Measurements from ENCODE around the gene FARS2. TPM values are rescaled to one million over a fixed set of nuclear protein-coding genes. Genes with fewer than 3 reads are reported as not detected.

Gene FARS2
- total RNA-seq, 1 experiment from 2014 or later, result 13.8 TPM

DNA sequence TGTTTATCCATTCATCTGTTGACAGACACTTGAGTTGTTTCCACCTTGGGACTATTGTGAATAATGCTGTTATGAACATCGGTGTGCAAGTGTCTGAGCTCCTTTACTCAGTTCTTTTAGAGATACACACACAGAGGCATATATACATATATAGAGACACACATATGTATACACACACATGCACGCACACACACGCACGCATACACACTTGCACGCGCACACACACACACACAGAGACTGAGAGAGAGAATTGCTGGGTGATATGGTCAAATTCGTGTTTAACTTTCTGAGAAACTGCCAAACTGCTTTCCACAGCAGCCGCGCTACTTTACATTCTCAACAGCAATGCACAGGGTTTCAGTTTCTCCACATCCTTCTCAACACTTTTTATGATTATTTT, 273.3 kb downstream of the FARS2 start:
- Histone ChIP-seq H3K27me3 (ENCODE audit: insufficient read depth, low read length) (no peaks in the 10 kb centered on the region), H3K4me2 (ENCODE audit: low read length) (no peak overlapping the region), H3K27ac (ENCODE audit: low read depth, low read length) (no peak overlapping the region), H3K36me3 (ENCODE audit: control insufficient read depth in 1 of 2, insufficient read depth in 2 of 2, low read length in 2 of 2) (no peaks in the 10 kb centered on the region), H2AFZ (ENCODE audit: low read depth, low read length, poor library complexity, severe bottlenecking) (no peak overlapping the region), H3K9ac (ENCODE audit: low read length) (no peak overlapping the region), H3K4me1 (ENCODE audit: control insufficient read depth in 1 of 2, insufficient read depth in 2 of 2, low read length in 2 of 2) (no peaks in the 10 kb centered on the region), H3K9me3 (ENCODE audit: control insufficient read depth in 1 of 2, insufficient read depth in 1 of 2, low read depth in 1 of 2, low read length in 2 of 2) (no peaks in the 10 kb centered on the region), H4K20me1 (ENCODE audit: insufficient read depth) (no peaks in the 10 kb centered on the region), H3K4me3 (replicated peaks in 1 of 2; ENCODE audit: low read depth in 1 of 2, low read length in 2 of 2) (no peak overlapping the region), H3K79me2 (ENCODE audit: insufficient read depth, low read length) (no peaks in the 10 kb centered on the region), H3K9me2 (ENCODE audit: insufficient read depth) (no peaks in the 10 kb centered on the region)
- ChIA-PET POLR2A (no interaction called here), RAD21 (ENCODE audit: low non-redundant PET in 1 of 2, low total read pairs in 2 of 2, uncharacterized antibody in 2 of 2, unreplicated experiment in 2 of 2) (no interaction called here), CTCF (no interaction called here)
- DNase-seq (ENCODE audit: low read depth, low spot score) (no peak), ATAC-seq (no peak)
- no TSS peak for BruUV-seq (replicated peaks)
- TF ChIP-seq EZH2 (IDR thresholded peaks at IDR 0.05), result no peak
- TF ChIP-seq ZFX (IDR thresholded peaks at IDR 0.05), result no peak
- no peak for TF ChIP-seq JUND (IDR thresholded peaks at IDR 0.05)
- TF ChIP-seq POLR2A (IDR thresholded peaks at IDR 0.05; ENCODE audit: borderline replicate concordance, extremely low read depth, insufficient read depth, insufficient read length), result no peak
- TF ChIP-seq EGR1 (IDR thresholded peaks at IDR 0.05; ENCODE audit: low read depth), result no peak
- intact Hi-C loops (cut with micrococcal nuclease), result no loop called here

DNA sequence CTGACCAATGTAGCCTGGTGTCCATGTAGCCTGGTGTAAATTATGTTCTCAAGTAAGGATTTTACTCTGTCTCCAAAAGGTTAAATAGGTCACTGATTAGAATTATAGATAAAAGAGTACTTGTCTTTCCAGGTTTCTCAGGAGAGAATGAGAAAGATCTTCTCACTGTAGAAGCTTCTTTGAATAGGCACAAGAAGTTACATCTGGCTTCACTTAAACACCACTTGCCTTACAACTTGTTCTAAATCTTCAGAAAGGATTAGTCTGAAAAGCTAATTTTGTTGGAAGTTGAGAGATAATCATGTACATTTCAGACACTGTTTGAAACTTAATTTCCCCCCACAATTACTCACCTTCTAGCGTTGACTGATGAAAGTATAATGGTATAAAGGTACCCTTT, 275.3 kb downstream of the FARS2 start:
- RAD21 ChIA-PET (ENCODE audit: low non-redundant PET in 1 of 2, low total read pairs in 2 of 2, uncharacterized antibody in 2 of 2, unreplicated experiment in 2 of 2), result no interaction called here

More for the DNA sequence above, 275.3 kb downstream of the FARS2 start:
- no peak overlapping the region for H3K9ac ChIP-seq (ENCODE audit: low read length)
- ChIA-PET POLR2A (no interaction called here), CTCF (interaction anchor here (0.7 kb wide), 1 partner anchor 65 kb away, joined by 3 read pairs; no protein-coding TSS in a partner anchor)
- H3K27me3 ChIP-seq (ENCODE audit: insufficient read depth, low read length), result no peaks in the 10 kb centered on the region
- H3K27ac ChIP-seq (ENCODE audit: low read depth, low read length), result no peak overlapping the region
- H3K4me2 ChIP-seq (ENCODE audit: low read length), result no peak overlapping the region
- H4K20me1 ChIP-seq (ENCODE audit: insufficient read depth), result no peaks in the 10 kb centered on the region
- BruUV-seq (replicated peaks), result no TSS peak
- TF ChIP-seq ELF1 (IDR thresholded peaks at IDR 0.05; ENCODE audit: borderline replicate concordance, low read depth) (no peak), YY1 (IDR thresholded peaks at IDR 0.05; ENCODE audit: extremely low read depth, insufficient replicate concordance, low read depth, low read length) (no peak), EZH2phosphoT487 (IDR thresholded peaks at IDR 0.05; ENCODE audit: borderline replicate concordance) (no peak), ZFX (IDR thresholded peaks at IDR 0.05) (no peak), RAD21 (IDR thresholded peaks at IDR 0.05; ENCODE audit: low read depth) (no peak)
- TF ChIP-seq, protein P1, sequence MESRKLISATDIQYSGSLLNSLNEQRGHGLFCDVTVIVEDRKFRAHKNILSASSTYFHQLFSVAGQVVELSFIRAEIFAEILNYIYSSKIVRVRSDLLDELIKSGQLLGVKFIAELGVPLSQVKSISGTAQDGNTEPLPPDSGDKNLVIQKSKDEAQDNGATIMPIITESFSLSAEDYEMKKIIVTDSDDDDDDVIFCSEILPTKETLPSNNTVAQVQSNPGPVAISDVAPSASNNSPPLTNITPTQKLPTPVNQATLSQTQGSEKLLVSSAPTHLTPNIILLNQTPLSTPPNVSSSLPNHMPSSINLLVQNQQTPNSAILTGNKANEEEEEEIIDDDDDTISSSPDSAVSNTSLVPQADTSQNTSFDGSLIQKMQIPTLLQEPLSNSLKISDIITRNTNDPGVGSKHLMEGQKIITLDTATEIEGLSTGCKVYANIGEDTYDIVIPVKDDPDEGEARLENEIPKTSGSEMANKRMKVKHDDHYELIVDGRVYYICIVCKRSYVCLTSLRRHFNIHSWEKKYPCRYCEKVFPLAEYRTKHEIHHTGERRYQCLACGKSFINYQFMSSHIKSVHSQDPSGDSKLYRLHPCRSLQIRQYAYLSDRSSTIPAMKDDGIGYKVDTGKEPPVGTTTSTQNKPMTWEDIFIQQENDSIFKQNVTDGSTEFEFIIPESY (IDR thresholded peaks at IDR 0.05; ENCODE audit: extremely low read depth, insufficient replicate concordance, low read length), result no peak
- H2AFZ ChIP-seq (ENCODE audit: low read depth, low read length, poor library complexity, severe bottlenecking), result no peak overlapping the region
- intact Hi-C loops (cut with micrococcal nuclease), result no loop called here
- H3K4me1 ChIP-seq (ENCODE audit: control insufficient read depth in 1 of 2, insufficient read depth in 2 of 2, low read length in 2 of 2), result peaks cover 0 to 11% of the 10 kb centered on the region in 2 experiments; a peak in 2 of 4 replicates
- H3K36me3 ChIP-seq (ENCODE audit: control insufficient read depth in 1 of 2, insufficient read depth in 2 of 2, low read length in 2 of 2), result no peaks in the 10 kb centered on the region
- DNase-seq (ENCODE audit: low read depth, low spot score), result no peak
- no peak overlapping the region for H3K4me3 ChIP-seq (replicated peaks in 1 of 2; ENCODE audit: low read depth in 1 of 2, low read length in 2 of 2)
- ATAC-seq, result no peak
- no peaks in the 10 kb centered on the region for H3K79me2 ChIP-seq (ENCODE audit: insufficient read depth, low read length)
- H3K9me3 ChIP-seq (ENCODE audit: control insufficient read depth in 1 of 2, insufficient read depth in 1 of 2, low read depth in 1 of 2, low read length in 2 of 2), result no peaks in the 10 kb centered on the region
- no peaks in the 10 kb centered on the region for H3K9me2 ChIP-seq (ENCODE audit: insufficient read depth)

Measured in HCT116 (cell line).